ENCODE measurements around the gene CRACDL.

The CRACDL gene

GRCh38 chr2:98807221-98807620, 128.8 kb downstream of the CRACDL start:
- TF ChIP-seq ESRRG (CRISPR knock-in tag; IDR thresholded peaks at IDR 0.05): no peak
- no peak for TF ChIP-seq ZNF70 (CRISPR knock-in tag; IDR thresholded peaks at IDR 0.05)
- no peak for TF ChIP-seq GLIS3 (CRISPR knock-in tag; IDR thresholded peaks at IDR 0.05)
- no peak for TF ChIP-seq ISL1 (CRISPR knock-in tag; IDR thresholded peaks at IDR 0.05)
- TF ChIP-seq CREB5 (CRISPR knock-in tag; IDR thresholded peaks at IDR 0.05; ENCODE audit: low read depth): no peak
- no peak for TF ChIP-seq ZFP30 (CRISPR knock-in tag; IDR thresholded peaks at IDR 0.05)
- no peak for TF ChIP-seq BACH2 (CRISPR knock-in tag; IDR thresholded peaks at IDR 0.05; ENCODE audit: borderline replicate concordance)
- no peak for TF ChIP-seq ZFP3 (CRISPR knock-in tag; IDR thresholded peaks at IDR 0.05)
- TF ChIP-seq TSHZ2 (CRISPR knock-in tag; IDR thresholded peaks at IDR 0.05): no peak
- TF ChIP-seq PATZ1 (CRISPR knock-in tag; IDR thresholded peaks at IDR 0.05; ENCODE audit: borderline replicate concordance): no peak
- TF ChIP-seq CSDC2 (CRISPR knock-in tag; IDR thresholded peaks at IDR 0.05): no peak
- TF ChIP-seq SNAI2 (CRISPR knock-in tag; IDR thresholded peaks at IDR 0.05): no peak
- TF ChIP-seq ZNF565 (CRISPR knock-in tag; conservative IDR thresholded peaks at IDR 0.05; ENCODE audit: low read depth): no peak
- no peak for TF ChIP-seq ZNF8 (CRISPR knock-in tag; IDR thresholded peaks at IDR 0.05)
- TF ChIP-seq CSRNP3 (CRISPR knock-in tag; IDR thresholded peaks at IDR 0.05): no peak
- TF ChIP-seq OSR1 (CRISPR knock-in tag; IDR thresholded peaks at IDR 0.05): no peak

GRCh38 chr2:98806236-98806697, 129.8 kb downstream of the CRACDL start:
- peak; percentile 82 for ATAC-seq
- TF ChIP-seq ZC3H10 (CRISPR knock-in tag; IDR thresholded peaks at IDR 0.05): no peak
- no peak for TF ChIP-seq BACH2 (CRISPR knock-in tag; IDR thresholded peaks at IDR 0.05; ENCODE audit: borderline replicate concordance)
- TF ChIP-seq CSRNP3 (CRISPR knock-in tag; IDR thresholded peaks at IDR 0.05): no peak
- no peak for TF ChIP-seq CREB5 (CRISPR knock-in tag; IDR thresholded peaks at IDR 0.05; ENCODE audit: low read depth)
- peak; percentile 92; the same call in 1 of the 2 replicates for TF ChIP-seq TSHZ2 (CRISPR knock-in tag; IDR thresholded peaks at IDR 0.05)
- TF ChIP-seq PPARA (CRISPR knock-in tag; IDR thresholded peaks at IDR 0.05; ENCODE audit: borderline replicate concordance): no peak
- peak; percentile 20; the same call in 1 of the 2 replicates for TF ChIP-seq TCF4 (CRISPR knock-in tag; IDR thresholded peaks at IDR 0.05; ENCODE audit: borderline replicate concordance)

More at GRCh38 chr2:98807221-98807620, 128.8 kb downstream of the CRACDL start:
- ATAC-seq: no peak

Data from SK-N-SH treated with all-trans-retinoic acid at 6 μM for 48 hours (cell line).